ENCODE results near the gene HK3. TPM values are rescaled to one million over a fixed set of nuclear protein-coding genes. Genes with fewer than 3 reads are reported as not detected.

HK3 gene
- total and polyA plus RNA-seq, 4 experiments from 2014 or later, result 1.5 to 3.1 TPM; not detected in 2

DNA sequence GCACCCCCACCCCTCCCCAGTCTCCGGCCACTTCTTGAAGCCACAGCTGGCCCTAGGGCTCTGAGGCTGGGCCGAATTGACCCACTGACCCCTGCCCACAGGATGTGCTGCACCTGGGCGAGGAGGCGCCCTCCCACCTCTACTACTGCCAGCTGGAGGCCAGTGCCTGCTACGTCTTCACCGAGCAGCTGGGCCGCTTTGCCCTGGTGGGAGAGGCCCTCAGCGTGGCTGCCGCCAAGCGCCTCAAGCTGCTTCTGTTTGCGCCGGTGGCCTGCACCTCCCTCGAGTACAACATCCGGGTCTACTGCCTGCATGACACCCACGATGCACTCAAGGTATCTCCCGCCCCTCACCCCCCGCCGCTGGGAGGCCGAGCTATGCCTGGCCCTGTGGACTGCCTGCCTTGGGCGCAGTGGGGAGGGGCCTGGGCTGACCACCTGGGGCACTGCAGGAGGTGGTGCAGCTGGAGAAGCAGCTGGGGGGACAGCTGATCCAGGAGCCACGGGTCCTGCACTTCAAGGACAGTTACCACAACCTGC lies 21.3 kb downstream of the HK3 start:
- peaks cover 0 to 6% (median 0%) of the 10 kb centered on the region in 8 donors for H3K9me3 Mint-ChIP-seq
- intact Hi-C loops (cut with micrococcal nuclease), result no loop called here
- peaks cover 14 to 24% of the 10 kb centered on the region in 2 donors for H3K27me3 Mint-ChIP-seq
- no peak overlapping the region for H3K27ac Mint-ChIP-seq
- H3K4me1 ChIP-seq (ENCODE audit: insufficient read depth, low read length), result peaks cover 4% of the 10 kb centered on the region
- H3K4me1 Mint-ChIP-seq, result peaks cover 6 to 14% (median 9%) of the 10 kb centered on the region in 4 donors
- H3K9me3 ChIP-seq (ENCODE audit: control insufficient read depth in 1 of 2, low read length in 2 of 2), result no peaks in the 10 kb centered on the region
- no peak for DNase-seq
- H3K36me3 Mint-ChIP-seq, result no peaks in the 10 kb centered on the region
- no peak overlapping the region for H3K4me3 ChIP-seq (ENCODE audit: low read length in 2 of 2)
- no peak overlapping the region for H3K4me3 Mint-ChIP-seq
- ChIA-PET POLR2A (ENCODE audit: partially characterized antibody) (no interaction called here), CTCF (ENCODE audit: partially characterized antibody) (no interaction called here)
- no peaks in the 10 kb centered on the region for H3K36me3 ChIP-seq (ENCODE audit: insufficient read depth, low read length)
- H3K27me3 ChIP-seq (ENCODE audit: insufficient read depth, low read length), result peaks cover 9% of the 10 kb centered on the region
- H3K27ac ChIP-seq (ENCODE audit: low read depth, low read length), result no peak overlapping the region

DNA sequence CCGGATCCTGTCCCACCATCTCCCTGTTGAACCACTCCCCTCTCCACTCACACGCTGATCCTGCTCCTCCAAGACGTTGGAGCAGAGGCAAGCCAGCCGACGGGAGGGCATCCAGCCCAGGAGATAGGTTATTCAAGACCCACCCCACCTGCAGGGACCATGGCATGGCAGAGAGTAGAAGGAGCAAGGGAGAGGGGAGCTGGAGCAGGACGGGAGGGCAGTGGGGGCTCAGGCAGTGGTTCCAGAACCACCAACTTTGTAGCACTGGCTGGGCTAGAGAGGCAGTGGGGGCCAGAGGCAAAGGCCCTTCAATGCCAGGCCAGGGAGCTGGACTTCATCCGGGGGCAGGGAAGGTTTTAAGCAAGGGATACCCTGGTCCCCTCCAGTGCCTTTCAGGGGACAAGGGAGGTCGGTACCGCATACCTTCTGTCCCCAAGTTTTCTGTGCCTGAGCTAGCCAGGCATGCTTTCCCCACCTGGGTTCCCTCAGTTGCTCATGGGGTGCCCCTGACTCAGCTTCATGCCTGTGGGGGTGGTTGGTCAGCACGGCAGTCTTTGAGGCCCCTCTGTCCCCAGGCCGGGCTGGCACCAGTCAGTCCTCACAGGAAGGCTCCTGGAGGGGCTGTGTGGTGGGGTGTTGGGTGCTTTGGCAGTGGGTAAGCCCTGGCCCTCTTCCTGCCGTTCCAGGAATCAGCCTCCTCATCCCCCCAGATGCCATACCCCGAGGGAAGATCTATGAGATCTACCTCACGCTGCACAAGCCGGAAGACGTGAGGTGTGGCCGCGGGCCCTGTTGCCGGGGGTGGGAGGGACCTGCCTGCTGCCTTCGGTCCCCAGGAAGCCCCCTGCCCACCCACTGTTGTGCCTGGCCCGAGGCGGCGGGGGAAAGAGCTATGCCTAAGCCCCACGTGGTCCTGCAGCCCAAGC lies 22.4 kb downstream of the HK3 start:
- Mint-ChIP-seq H3K4me1 (peaks cover 6 to 14% (median 9%) of the 10 kb centered on the region in 4 donors), H3K27me3 (peaks cover 14 to 21% of the 10 kb centered on the region in 2 donors), H3K9me3 (peaks cover 0 to 8% (median 0%) of the 10 kb centered on the region in 8 donors), H3K4me3 (no peak overlapping the region), H3K27ac (no peak overlapping the region), H3K36me3 (no peaks in the 10 kb centered on the region)
- POLR2A ChIA-PET (ENCODE audit: partially characterized antibody), result no interaction called here
- H3K36me3 ChIP-seq (ENCODE audit: insufficient read depth, low read length), result no peaks in the 10 kb centered on the region
- no peak overlapping the region for H3K27ac ChIP-seq (ENCODE audit: low read depth, low read length)
- H3K27me3 ChIP-seq (ENCODE audit: insufficient read depth, low read length), result peaks cover 9% of the 10 kb centered on the region
- no peak for DNase-seq
- intact Hi-C loops (cut with micrococcal nuclease), result no loop called here
- H3K9me3 ChIP-seq (ENCODE audit: control insufficient read depth in 1 of 2, low read length in 2 of 2), result no peaks in the 10 kb centered on the region
- CTCF ChIA-PET (ENCODE audit: partially characterized antibody), result no interaction called here
- no peak overlapping the region for H3K4me3 ChIP-seq (ENCODE audit: low read length in 2 of 2)
- H3K4me1 ChIP-seq (ENCODE audit: insufficient read depth, low read length), result peaks cover 4% of the 10 kb centered on the region

DNA sequence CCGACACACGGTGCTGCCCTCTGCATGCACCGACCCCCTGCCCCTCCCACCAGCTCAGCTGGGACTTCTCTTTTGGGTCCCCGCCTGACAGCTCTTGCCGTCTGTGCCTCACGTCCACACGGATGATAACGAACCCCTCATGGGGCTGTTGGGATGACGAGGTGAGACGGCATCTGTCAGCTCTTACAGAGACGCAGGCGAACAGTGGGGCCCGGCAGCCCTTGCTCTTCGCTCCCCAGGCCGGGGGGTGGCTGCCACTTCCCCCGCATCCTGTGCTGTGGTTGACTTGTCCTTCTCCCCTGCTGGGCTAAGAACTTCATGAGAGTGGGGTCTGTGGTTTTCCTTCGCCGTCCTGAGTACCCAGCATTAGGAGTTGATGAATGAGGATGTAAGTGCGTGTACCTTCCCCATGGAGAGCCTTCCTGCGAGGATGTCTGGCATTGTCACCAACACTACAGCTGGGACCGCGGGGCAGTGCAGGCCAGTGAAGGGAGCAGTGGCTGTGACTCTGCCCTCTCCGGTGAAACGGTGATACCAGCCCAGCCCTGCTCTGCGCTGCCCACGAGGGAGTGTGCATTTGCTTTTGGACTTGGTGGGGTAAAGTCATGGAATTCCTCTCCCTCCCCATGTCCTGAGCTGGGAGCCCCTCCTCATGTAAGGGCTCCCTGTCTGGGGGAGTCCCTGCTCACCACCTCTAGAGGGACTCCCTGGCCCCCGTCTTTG lies 23.2 kb downstream of the HK3 start:
- intact Hi-C loops (cut with micrococcal nuclease), result no loop called here
- Histone ChIP-seq H3K4me1 (ENCODE audit: insufficient read depth, low read length) (peaks cover 4% of the 10 kb centered on the region), H3K4me3 (ENCODE audit: low read length in 2 of 2) (no peak overlapping the region), H3K36me3 (ENCODE audit: insufficient read depth, low read length) (no peaks in the 10 kb centered on the region), H3K9me3 (ENCODE audit: control insufficient read depth in 1 of 2, low read length in 2 of 2) (no peaks in the 10 kb centered on the region), H3K27me3 (ENCODE audit: insufficient read depth, low read length) (peaks cover 9% of the 10 kb centered on the region), H3K27ac (ENCODE audit: low read depth, low read length) (no peak overlapping the region)
- Mint-ChIP-seq H3K36me3 (no peaks in the 10 kb centered on the region), H3K4me1 (peaks cover 6 to 14% (median 9%) of the 10 kb centered on the region in 4 donors), H3K27me3 (peaks cover 14 to 19% of the 10 kb centered on the region in 2 donors), H3K4me3 (peak overlapping the region in 1 of 8 donors; percentile 64), H3K9me3 (peaks cover 0 to 8% (median 0%) of the 10 kb centered on the region in 8 donors), H3K27ac (peak overlapping the region in 2 of 7 donors; percentile 15 to 55)
- ChIA-PET POLR2A (ENCODE audit: partially characterized antibody) (no interaction called here), CTCF (ENCODE audit: partially characterized antibody) (interaction anchor here (0.8 kb wide), 1 partner anchor 215 kb away, joined by 3 read pairs; no protein-coding TSS in a partner anchor)
- no peak for DNase-seq

DNA sequence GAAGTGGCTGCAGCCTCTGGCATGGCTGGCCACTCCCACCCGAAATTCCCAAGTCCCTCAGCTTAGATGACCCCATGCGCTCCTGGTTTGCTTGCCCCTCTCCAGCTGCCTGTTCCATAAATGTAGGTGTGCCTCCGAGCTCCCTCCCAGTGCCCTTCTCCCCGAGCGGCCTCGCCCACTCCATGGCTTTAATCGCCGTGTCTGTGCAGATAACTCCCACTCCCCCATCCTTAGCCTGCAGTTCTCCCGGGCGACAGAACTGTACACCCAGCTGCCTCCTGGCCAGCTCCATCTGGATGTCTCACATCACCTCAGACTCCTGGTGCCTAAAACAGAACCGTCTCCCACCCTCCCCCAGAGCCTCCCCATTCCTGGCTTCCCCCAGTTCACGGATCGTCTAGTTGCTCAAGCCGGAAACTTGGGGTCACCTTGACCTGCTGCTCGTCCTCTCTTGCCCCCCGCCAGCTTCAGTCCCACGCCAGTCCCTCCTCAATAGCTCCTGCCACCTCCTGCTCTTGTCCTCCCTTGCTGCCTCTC lies 24.1 kb downstream of the HK3 start:
- ChIA-PET CTCF (ENCODE audit: partially characterized antibody) (interaction anchor here (0.8 kb wide), 1 partner anchor 215 kb away, joined by 3 read pairs; no protein-coding TSS in a partner anchor), POLR2A (ENCODE audit: partially characterized antibody) (no interaction called here)
- H3K4me1 ChIP-seq (ENCODE audit: insufficient read depth, low read length), result peaks cover 4% of the 10 kb centered on the region
- DNase-seq, result no peak
- no peak overlapping the region for H3K27ac ChIP-seq (ENCODE audit: low read depth, low read length)
- H3K4me3 Mint-ChIP-seq, result peak overlapping the region in 1 of 8 donors; percentile 39
- H3K9me3 ChIP-seq (ENCODE audit: control insufficient read depth in 1 of 2, low read length in 2 of 2), result no peaks in the 10 kb centered on the region
- intact Hi-C loops (cut with micrococcal nuclease), result no loop called here
- peaks cover 14 to 19% of the 10 kb centered on the region in 2 donors for H3K27me3 Mint-ChIP-seq
- peaks cover 6 to 17% (median 11%) of the 10 kb centered on the region in 4 donors for H3K4me1 Mint-ChIP-seq
- H3K27me3 ChIP-seq (ENCODE audit: insufficient read depth, low read length), result peaks cover 9% of the 10 kb centered on the region
- no peak overlapping the region for H3K4me3 ChIP-seq (ENCODE audit: low read length in 2 of 2)
- no peaks in the 10 kb centered on the region for H3K36me3 Mint-ChIP-seq
- H3K9me3 Mint-ChIP-seq, result peaks cover 0 to 8% (median 0%) of the 10 kb centered on the region in 8 donors
- peak overlapping the region in 1 of 7 donors; percentile 55 for H3K27ac Mint-ChIP-seq
- H3K36me3 ChIP-seq (ENCODE audit: insufficient read depth, low read length), result no peaks in the 10 kb centered on the region

DNA sequence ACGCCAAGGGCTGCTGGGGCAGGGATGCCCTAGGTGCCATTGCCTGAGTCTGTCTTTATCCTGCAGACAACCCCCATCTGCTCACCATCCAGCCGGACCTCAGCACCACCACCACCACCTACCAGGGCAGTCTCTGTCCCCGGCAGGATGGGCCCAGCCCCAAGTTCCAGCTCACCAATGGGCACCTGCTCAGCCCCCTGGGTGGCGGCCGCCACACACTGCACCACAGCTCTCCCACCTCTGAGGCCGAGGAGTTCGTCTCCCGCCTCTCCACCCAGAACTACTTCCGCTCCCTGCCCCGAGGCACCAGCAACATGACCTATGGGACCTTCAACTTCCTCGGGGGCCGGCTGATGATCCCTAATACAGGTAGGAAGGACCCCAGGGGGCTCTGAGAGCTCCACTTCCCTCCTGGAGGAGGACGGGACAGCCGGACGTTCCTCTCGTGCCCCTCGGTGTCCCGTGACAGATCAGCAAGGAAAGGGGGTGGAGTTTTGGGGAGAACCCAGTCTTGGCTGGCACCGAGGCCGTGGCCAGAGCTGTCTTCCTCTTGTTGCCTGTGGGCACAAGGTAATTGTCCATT lies 24.9 kb downstream of the HK3 start:
- Histone ChIP-seq H3K36me3 (ENCODE audit: insufficient read depth, low read length) (no peaks in the 10 kb centered on the region), H3K4me3 (ENCODE audit: low read length in 2 of 2) (no peak overlapping the region), H3K4me1 (ENCODE audit: insufficient read depth, low read length) (peaks cover 4% of the 10 kb centered on the region), H3K27me3 (ENCODE audit: insufficient read depth, low read length) (peaks cover 9% of the 10 kb centered on the region), H3K9me3 (ENCODE audit: control insufficient read depth in 1 of 2, low read length in 2 of 2) (no peaks in the 10 kb centered on the region), H3K27ac (ENCODE audit: low read depth, low read length) (no peak overlapping the region)
- DNase-seq, result no peak
- H3K27ac Mint-ChIP-seq, result peak overlapping the region in 1 of 7 donors; percentile 59
- ChIA-PET POLR2A (ENCODE audit: partially characterized antibody) (no interaction called here), CTCF (ENCODE audit: partially characterized antibody) (no interaction called here)
- intact Hi-C loops (cut with micrococcal nuclease), result no loop called here
- peaks cover 14 to 16% of the 10 kb centered on the region in 2 donors for H3K27me3 Mint-ChIP-seq
- H3K36me3 Mint-ChIP-seq, result no peaks in the 10 kb centered on the region
- peaks cover 6 to 17% (median 12%) of the 10 kb centered on the region in 4 donors for H3K4me1 Mint-ChIP-seq
- peaks cover 0 to 8% (median 0%) of the 10 kb centered on the region in 8 donors for H3K9me3 Mint-ChIP-seq
- H3K4me3 Mint-ChIP-seq, result no peak overlapping the region

DNA sequence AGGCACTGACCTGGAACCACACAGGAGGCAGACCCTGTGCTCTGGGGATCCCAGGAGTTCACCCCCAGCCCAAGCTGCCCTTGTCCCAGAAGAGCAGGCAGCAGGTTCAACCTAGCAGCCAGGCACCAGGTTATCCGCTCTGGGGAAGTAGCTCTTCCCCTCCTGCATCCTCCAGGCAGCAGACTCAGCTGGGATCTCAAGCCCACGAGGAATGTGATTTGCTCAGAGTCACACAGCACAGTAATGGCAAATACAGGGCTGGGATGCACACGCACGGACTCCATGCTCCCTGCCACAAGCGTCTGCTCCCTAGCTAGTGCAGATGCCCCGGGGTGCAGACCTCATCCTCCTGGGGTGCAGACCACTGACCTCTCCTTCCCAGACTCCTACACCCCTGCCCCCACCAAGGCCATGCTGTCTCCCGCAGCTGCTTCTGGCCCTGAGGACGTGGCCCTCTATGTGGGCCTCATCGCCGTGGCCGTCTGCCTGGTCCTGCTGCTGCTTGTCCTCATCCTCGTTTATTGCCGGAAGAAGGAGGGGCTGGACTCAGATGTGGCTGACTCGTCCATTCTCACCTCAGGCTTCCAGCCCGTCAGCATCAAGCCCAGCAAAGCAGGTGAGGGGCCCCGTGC lies 25.5 kb downstream of the HK3 start:
- H3K4me1 Mint-ChIP-seq, result peaks cover 6 to 17% (median 12%) of the 10 kb centered on the region in 4 donors
- no peak overlapping the region for H3K4me3 ChIP-seq (ENCODE audit: low read length in 2 of 2)
- no peaks in the 10 kb centered on the region for H3K36me3 Mint-ChIP-seq
- DNase-seq, result no peak
- POLR2A ChIA-PET (ENCODE audit: partially characterized antibody), result no interaction called here
- peaks cover 0 to 8% (median 0%) of the 10 kb centered on the region in 8 donors for H3K9me3 Mint-ChIP-seq
- H3K27ac ChIP-seq (ENCODE audit: low read depth, low read length), result no peak overlapping the region
- H3K27me3 Mint-ChIP-seq, result peaks cover 13 to 14% of the 10 kb centered on the region in 2 donors
- H3K4me1 ChIP-seq (ENCODE audit: insufficient read depth, low read length), result peaks cover 4% of the 10 kb centered on the region
- CTCF ChIA-PET (ENCODE audit: partially characterized antibody), result interaction anchor here (1.5 kb wide), 1 partner anchor 213 kb away, joined by 3 read pairs; no protein-coding TSS in a partner anchor
- H3K27me3 ChIP-seq (ENCODE audit: insufficient read depth, low read length), result peaks cover 9% of the 10 kb centered on the region
- intact Hi-C loops (cut with micrococcal nuclease), result no loop called here
- no peak overlapping the region for H3K4me3 Mint-ChIP-seq
- H3K9me3 ChIP-seq (ENCODE audit: control insufficient read depth in 1 of 2, low read length in 2 of 2), result no peaks in the 10 kb centered on the region
- H3K27ac Mint-ChIP-seq, result peak overlapping the region in 1 of 7 donors; percentile 59
- H3K36me3 ChIP-seq (ENCODE audit: insufficient read depth, low read length), result no peaks in the 10 kb centered on the region

Measured in CD4-positive, alpha-beta memory T cell (primary cell).